ENCODE measurements around the gene TMEM184C. TPM values are rescaled to one million over a fixed set of nuclear protein-coding genes. Genes with fewer than 3 reads are reported as not detected.

TMEM184C gene
- total RNA-seq, 1 donor from 2014 or later, result 34.7 TPM

- Mint-ChIP-seq H3K9me3 (peaks cover 13% of the 10 kb centered on the region), H3K4me3 (no peak overlapping the region)
Measured at GRCh38 chr4:147597561-147597960, 19.6 kb upstream of the TMEM184C start.

GRCh38 chr4:147599206-147599605, 18.0 kb upstream of the TMEM184C start:
- TF ChIP-seq, protein P1, sequence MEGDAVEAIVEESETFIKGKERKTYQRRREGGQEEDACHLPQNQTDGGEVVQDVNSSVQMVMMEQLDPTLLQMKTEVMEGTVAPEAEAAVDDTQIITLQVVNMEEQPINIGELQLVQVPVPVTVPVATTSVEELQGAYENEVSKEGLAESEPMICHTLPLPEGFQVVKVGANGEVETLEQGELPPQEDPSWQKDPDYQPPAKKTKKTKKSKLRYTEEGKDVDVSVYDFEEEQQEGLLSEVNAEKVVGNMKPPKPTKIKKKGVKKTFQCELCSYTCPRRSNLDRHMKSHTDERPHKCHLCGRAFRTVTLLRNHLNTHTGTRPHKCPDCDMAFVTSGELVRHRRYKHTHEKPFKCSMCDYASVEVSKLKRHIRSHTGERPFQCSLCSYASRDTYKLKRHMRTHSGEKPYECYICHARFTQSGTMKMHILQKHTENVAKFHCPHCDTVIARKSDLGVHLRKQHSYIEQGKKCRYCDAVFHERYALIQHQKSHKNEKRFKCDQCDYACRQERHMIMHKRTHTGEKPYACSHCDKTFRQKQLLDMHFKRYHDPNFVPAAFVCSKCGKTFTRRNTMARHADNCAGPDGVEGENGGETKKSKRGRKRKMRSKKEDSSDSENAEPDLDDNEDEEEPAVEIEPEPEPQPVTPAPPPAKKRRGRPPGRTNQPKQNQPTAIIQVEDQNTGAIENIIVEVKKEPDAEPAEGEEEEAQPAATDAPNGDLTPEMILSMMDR (IDR thresholded peaks at IDR 0.05; ENCODE audit: unreplicated experiment), result no peak
- no peak overlapping the region for H3K27ac Mint-ChIP-seq
- peaks cover 19% of the 10 kb centered on the region for H3K4me1 Mint-ChIP-seq
- H3K27me3 Mint-ChIP-seq (ENCODE audit: low read depth), result no peaks in the 10 kb centered on the region
- no peak for DNase-seq (ENCODE audit: low spot score in 2 of 2, unreplicated experiment in 2 of 2)
- peaks cover 3% of the 10 kb centered on the region for H3K36me3 Mint-ChIP-seq
- no peak overlapping the region for H3K4me3 Mint-ChIP-seq
- H3K9me3 Mint-ChIP-seq, result peaks cover 3% of the 10 kb centered on the region

More at GRCh38 chr4:147597561-147597960, 19.6 kb upstream of the TMEM184C start:
- TF ChIP-seq, protein P1 (IDR thresholded peaks at IDR 0.05; ENCODE audit: unreplicated experiment), result no peak
- DNase-seq (ENCODE audit: low spot score in 2 of 2, unreplicated experiment in 2 of 2), result no peak
- Mint-ChIP-seq H3K36me3 (peaks cover 10% of the 10 kb centered on the region), H3K27me3 (ENCODE audit: low read depth) (no peaks in the 10 kb centered on the region), H3K4me1 (peaks cover 19% of the 10 kb centered on the region), H3K27ac (peak overlapping the region; percentile 51)

DNA sequence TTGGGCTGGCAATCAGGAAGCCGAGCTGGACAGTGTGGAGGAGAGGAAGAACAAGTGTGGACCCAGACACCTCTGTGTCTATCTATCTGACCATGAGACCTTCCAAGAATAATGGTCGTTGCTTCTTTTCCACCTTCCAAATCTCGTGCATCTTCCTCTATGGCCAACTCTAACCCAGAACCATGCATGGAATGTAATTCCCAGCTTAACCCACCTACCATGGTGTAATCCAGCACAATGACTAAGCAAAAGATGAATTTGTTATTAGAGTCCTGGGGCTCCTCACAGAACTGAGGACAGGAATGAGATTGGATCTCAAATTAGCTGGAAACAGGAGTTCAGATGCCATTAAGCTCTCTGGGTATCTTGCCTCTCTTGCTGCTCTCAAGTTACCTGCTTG, 17.4 kb upstream of the TMEM184C start:
- H3K9me3 Mint-ChIP-seq, result no peaks in the 10 kb centered on the region
- no peak overlapping the region for H3K4me3 Mint-ChIP-seq
- no peak overlapping the region for H3K27ac Mint-ChIP-seq
- H3K27me3 Mint-ChIP-seq (ENCODE audit: low read depth), result no peaks in the 10 kb centered on the region
- H3K36me3 Mint-ChIP-seq, result no peaks in the 10 kb centered on the region
- no peak for DNase-seq (ENCODE audit: low spot score in 2 of 2, unreplicated experiment in 2 of 2)
- TF ChIP-seq, protein P1 (IDR thresholded peaks at IDR 0.05; ENCODE audit: unreplicated experiment), result no peak
- H3K4me1 Mint-ChIP-seq, result peaks cover 20% of the 10 kb centered on the region

GRCh38 chr4:147605499-147605898, 11.7 kb upstream of the TMEM184C start:
- Mint-ChIP-seq H3K36me3 (no peaks in the 10 kb centered on the region), H3K4me3 (no peak overlapping the region), H3K4me1 (peaks cover 2% of the 10 kb centered on the region), H3K9me3 (no peaks in the 10 kb centered on the region), H3K27ac (no peak overlapping the region), H3K27me3 (ENCODE audit: low read depth) (no peaks in the 10 kb centered on the region)
- TF ChIP-seq, protein P1 (IDR thresholded peaks at IDR 0.05; ENCODE audit: unreplicated experiment), result no peak
- DNase-seq (ENCODE audit: low spot score in 2 of 2, unreplicated experiment in 2 of 2), result no peak

GRCh38 chr4:147607471-147607870, 9.7 kb upstream of the TMEM184C start:
- no peaks in the 10 kb centered on the region for H3K9me3 Mint-ChIP-seq
- TF ChIP-seq, protein P1 (IDR thresholded peaks at IDR 0.05; ENCODE audit: unreplicated experiment), result no peak
- peaks cover 5% of the 10 kb centered on the region for H3K4me1 Mint-ChIP-seq
- H3K27ac Mint-ChIP-seq, result no peak overlapping the region
- H3K27me3 Mint-ChIP-seq (ENCODE audit: low read depth), result no peaks in the 10 kb centered on the region
- no peak overlapping the region for H3K4me3 Mint-ChIP-seq
- H3K36me3 Mint-ChIP-seq, result no peaks in the 10 kb centered on the region
- DNase-seq (ENCODE audit: low spot score in 2 of 2, unreplicated experiment in 2 of 2), result no peak

GRCh38 chr4:147610686-147611085, 6.5 kb upstream of the TMEM184C start:
- no peaks in the 10 kb centered on the region for H3K36me3 Mint-ChIP-seq
- no peak overlapping the region for H3K4me3 Mint-ChIP-seq
- H3K9me3 Mint-ChIP-seq, result no peaks in the 10 kb centered on the region
- TF ChIP-seq, protein P1 (IDR thresholded peaks at IDR 0.05; ENCODE audit: unreplicated experiment), result no peak
- peaks cover 3% of the 10 kb centered on the region for H3K4me1 Mint-ChIP-seq
- H3K27ac Mint-ChIP-seq, result no peak overlapping the region
- DNase-seq (ENCODE audit: low spot score in 2 of 2, unreplicated experiment in 2 of 2), result no peak
- H3K27me3 Mint-ChIP-seq (ENCODE audit: low read depth), result peaks cover 2% of the 10 kb centered on the region
